ENCODE data around the gene LPP.

Gene LPP

GRCh38 chr3:188256758-188257157, 102.8 kb downstream of the LPP start:
- DNase-seq, result no peak

- DNase-seq, result no peak
These were observed 103.5 kb downstream of the LPP start for GRCh38 chr3:188257384-188258026.

GRCh38 chr3:188259191-188259590, 105.2 kb downstream of the LPP start:
- DNase-seq, result no peak

DNA sequence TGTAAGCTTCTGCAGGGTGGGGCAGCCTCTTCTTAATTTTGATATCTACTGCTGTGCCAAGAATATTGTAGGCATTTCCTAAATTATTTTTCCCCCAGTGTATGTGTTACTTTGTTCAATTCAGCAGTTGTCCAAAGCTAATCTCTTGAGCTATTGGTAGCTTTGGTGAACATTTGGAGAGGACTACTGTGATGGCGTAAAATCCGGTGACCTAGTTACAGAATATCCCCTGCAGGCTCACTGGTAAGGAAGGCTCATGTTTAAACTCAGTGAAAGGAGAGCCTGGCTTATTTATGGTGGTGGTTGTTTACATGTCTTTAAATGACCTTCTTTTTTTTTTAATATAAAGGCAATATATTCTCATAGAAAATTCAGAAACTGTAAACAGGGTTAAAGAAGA, 105.6 kb downstream of the LPP start:
- DNase-seq, result no peak

- DNase-seq, result no peak
These were observed 107.1 kb downstream of the LPP start for GRCh38 chr3:188261011-188261410.

DNA sequence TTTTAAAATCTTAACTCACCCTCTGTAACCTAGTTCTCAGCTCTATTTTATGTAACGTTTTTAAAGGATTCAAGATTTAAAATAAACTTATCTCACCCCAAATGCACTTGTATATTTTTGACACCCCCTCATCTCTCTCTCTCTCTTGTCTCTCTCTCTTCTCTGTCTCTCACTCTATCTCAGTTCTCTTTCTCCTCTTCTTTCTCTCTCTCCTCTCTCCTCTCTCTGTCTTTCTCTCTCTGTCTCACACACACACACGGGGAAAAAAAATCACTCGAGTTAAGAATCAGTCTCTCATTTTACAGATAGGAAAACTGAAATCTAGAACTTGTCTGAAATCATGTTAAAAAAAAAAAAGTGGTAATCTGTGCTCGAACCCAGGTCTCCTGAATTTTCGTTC, 108.5 kb downstream of the LPP start:
- DNase-seq, result no peak

GRCh38 chr3:188262913-188263683, 109.1 kb downstream of the LPP start:
- no peak for DNase-seq

DNA sequence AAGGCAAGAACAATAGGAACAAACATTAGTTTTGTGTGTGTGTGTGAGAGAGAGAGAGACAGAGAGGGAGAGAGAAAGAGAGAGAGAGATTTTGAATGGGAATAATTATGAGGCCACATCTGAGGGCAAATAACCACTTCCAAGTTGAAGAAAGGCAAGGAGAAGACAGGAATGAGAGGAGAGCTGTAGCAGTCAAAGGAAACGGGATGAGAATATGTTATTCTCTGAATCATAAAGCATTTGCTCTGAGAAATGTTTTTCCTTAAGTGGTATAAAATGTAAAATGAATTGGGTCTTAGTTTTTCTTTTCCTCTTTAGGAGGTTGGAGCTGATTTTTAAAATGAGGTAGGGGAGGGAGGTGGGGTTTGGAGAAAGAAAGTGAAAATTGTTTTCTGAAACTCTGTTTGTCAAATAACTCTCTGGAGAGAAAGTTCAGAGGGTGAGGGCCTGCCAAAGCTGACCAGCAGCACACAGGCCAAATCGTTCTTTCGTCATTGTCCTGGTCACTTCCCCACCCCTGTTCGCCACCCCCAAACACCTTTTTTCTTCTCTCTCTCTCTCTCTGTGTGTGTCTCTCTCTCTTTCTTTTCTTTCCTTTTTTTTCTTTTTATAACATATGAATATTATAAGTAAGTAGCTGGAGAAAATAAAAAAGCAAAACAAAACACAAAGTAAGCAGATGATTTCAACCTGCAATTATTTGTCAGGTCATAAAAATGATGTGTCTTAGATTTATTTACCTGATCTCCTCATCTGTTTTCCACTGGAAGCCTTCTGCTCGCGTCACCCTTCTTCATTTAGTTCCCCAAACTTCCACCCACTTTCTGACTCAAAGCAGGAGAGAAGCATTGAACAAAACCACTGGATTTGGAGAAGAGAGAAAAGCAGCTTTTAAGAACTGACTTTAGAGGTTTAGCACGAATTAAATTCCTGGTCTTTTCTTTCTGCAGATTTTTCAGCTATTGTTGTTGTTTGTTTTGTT, 110.6 kb downstream of the LPP start:
- no peak for DNase-seq

GRCh38 chr3:188266562-188267274, 112.8 kb downstream of the LPP start:
- no peak for DNase-seq

- no peak for DNase-seq
These were observed 113.9 kb downstream of the LPP start for GRCh38 chr3:188267790-188268335.

DNA sequence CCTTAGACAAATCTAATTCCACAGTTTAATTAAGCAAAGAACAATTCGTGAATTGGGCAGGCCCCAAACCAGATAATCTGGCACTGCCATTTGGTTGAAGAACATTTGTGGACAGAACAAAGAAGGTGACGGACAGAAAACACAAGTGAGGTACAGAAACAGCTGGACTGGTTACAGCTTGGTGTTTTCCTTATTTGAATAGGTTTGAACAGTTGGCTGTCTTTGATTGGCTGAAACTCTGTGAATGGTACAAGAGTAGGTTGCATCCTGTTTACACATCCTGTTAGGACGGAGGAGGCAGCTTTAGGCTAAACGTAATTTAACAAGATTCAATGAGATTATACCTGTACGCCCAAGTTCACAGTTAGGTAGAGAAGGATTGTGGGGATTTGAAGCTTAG, 114.4 kb downstream of the LPP start:
- DNase-seq, result no peak

- DNase-seq, result peak; percentile 8
These were observed 115.1 kb downstream of the LPP start for GRCh38 chr3:188269040-188269439.

- no peak for DNase-seq
These were observed 116.5 kb downstream of the LPP start for GRCh38 chr3:188270423-188270972.

DNA sequence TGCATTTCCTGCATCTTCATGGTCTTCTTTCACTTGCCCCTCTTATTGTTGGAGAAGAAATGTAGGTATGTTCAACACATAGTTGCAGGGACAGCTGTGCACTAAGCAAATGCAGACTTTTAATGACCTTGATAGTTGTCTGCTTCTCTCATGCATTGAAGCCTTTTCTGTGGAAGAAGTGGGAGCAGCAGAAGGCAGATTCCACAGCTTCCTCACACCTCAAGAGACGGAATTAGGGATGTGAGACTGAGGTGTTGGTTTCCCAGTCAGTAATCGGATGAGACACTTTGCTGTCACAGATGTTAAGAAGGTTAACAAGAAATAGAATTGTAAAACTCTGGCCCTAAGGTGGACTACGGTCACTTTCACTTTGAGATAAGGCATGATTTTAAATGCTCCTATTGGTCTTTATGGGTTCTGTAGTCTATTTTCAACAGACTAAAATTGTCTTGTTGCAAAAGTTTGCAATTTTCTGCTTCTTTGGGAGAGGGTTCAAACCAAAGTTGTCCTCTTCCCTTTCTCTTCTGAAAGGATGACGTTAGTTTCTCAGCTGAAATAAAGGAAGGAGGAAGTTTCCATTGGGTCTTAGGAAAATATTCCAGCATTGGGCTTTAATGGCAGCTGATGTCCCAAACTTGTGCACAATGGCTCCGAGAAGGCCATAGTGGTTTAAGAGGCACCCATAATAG, 117.4 kb downstream of the LPP start:
- DNase-seq, result no peak

- no peak for DNase-seq
These were observed 118.8 kb downstream of the LPP start for GRCh38 chr3:188272481-188273372.

DNA sequence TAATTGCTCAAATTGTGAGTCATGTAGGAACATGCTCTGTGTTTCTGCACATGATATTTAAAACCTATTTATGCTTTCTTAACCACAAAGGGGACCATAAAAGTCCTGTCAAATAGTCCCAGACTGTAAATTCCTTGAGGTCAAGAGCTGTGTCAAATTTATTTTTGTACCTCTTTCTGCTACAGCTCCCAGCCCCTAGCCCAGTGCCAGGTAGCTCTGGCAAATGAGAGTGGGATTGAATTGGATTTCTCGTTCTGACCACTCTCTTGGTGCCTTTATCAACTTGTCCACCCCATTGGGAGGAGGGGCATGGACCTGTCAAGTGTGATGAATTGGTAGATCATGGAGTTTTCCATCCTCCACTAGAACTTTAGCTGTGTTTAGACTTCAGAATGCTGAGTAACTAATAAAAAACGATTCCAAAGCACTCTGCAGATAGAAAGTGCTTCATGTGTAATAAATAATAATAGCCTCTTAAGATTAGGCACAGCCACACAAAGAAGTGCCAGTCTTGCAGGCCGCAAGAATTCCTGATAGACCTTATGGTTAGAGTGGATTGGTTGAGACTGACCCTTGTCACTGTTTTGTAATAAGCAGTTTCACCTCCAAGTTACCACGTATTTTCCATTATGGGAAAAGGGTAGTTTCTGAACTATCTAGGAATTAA, 120.4 kb downstream of the LPP start:
- no peak for DNase-seq

DNA sequence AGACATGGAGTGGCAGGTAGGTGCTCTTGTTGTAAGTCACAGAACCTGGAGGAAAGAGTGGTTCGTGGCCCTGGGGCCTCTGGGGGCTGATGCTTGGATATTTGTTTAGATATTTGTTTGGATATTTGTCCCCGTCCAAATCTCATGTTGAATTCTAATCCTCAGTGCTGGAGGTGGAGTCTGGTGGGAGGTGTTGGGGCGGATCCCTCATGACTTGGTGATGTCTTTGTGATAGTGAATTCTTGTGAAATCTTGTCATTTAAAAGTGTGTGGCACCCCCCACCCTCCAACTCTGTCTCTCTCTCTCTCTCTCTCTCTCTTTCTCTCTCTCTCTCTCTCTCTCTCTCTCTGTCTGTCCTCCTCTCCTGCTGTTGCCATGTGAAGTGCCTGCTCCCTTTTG, 122.4 kb downstream of the LPP start:
- DNase-seq, result no peak

GRCh38 chr3:188278717-188279324, 124.9 kb downstream of the LPP start:
- DNase-seq, result no peak
